Tibial nerve (tissue), 3 donors: ENCODE data around the gene AKT3.

Source experiments
- POLR2A ChIP-seq, 2 donors: fragments of 450-650 bp; IDR thresholded peaks; one replicate each; pipeline ENCODE4 v1.6.1; 2017; ENCODE audit warnings: antibody characterized with exemption in 2 of 2, mild to moderate bottlenecking in 2 of 2, moderate library complexity in 2 of 2
- TF ChIP-seq, protein P1 (sequence below), 5 experiments: fragments of 200-600 bp in 3 of 5; fragments of 450-650 bp in 2 of 5; sonication (generic) in 3 of 5; IDR thresholded peaks; one replicate each; pipeline ENCODE4 v1.5.1; 2016 to 2019; ENCODE audit warnings: antibody characterized with exemption in 5 of 5, mild to moderate bottlenecking in 3 of 5, moderate library complexity in 2 of 5

DNA sequence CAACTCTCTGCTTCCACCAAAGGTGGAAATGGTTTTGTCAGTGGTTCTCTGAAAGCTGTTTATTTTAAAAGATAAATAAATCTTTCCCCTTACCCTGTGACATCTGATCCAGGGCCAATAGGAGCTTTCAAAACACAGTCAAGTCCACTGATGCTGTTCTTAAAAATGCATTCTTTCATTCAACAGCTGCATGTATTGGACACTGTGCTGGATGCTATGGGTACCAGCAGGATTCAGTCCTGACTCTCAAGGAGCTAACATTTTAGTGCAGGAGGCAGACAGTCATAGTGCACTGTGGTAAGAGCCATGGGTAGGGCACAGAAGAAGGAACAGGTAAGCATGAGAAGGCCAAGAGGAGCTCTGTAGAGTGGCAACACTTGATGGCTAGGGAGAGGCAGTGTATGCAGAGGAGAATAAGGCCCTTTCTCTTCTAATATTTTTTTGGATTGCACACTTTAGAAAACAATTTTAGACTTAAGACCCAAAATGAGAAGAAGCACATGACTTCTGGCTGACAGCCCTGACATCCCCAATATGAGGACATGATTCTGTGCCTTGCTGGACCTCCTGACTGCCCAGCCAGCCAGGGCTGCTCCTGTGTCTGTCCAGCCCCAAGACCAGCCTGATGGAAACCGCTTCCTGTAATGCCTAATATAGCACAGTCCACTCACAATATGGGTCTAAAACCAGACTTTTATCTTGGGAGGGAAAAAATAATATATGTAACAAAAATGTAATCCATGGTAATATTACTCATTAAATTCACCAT, 386.9 kb downstream of the AKT3 start:
- TF ChIP-seq, protein P1, sequence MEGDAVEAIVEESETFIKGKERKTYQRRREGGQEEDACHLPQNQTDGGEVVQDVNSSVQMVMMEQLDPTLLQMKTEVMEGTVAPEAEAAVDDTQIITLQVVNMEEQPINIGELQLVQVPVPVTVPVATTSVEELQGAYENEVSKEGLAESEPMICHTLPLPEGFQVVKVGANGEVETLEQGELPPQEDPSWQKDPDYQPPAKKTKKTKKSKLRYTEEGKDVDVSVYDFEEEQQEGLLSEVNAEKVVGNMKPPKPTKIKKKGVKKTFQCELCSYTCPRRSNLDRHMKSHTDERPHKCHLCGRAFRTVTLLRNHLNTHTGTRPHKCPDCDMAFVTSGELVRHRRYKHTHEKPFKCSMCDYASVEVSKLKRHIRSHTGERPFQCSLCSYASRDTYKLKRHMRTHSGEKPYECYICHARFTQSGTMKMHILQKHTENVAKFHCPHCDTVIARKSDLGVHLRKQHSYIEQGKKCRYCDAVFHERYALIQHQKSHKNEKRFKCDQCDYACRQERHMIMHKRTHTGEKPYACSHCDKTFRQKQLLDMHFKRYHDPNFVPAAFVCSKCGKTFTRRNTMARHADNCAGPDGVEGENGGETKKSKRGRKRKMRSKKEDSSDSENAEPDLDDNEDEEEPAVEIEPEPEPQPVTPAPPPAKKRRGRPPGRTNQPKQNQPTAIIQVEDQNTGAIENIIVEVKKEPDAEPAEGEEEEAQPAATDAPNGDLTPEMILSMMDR (IDR thresholded peaks at IDR 0.05), result no peak
- no peak for TF ChIP-seq POLR2A (IDR thresholded peaks at IDR 0.05)
